ENCODE results near the gene ADAM12. TPM values are rescaled to one million over a fixed set of nuclear protein-coding genes. Genes with fewer than 3 reads are reported as not detected.

The ADAM12 gene
- total RNA-seq, 1 experiment from 2014 or later, result 0.24 TPM

GRCh38 chr10:126123466-126123865 is 264.8 kb downstream of the ADAM12 start:
- Histone ChIP-seq H3K79me2 (ENCODE audit: insufficient read depth, low read length) (no peaks in the 10 kb centered on the region), H3K4me1 (ENCODE audit: insufficient read depth, low read length) (peaks cover 5% of the 10 kb centered on the region; the same call in 1 of the 2 replicates), H4K5ac (ENCODE audit: insufficient read length, low read depth, low read length) (no peak overlapping the region), H2AFZ (ENCODE audit: low read length) (no peak overlapping the region), H4K20me1 (ENCODE audit: control insufficient read depth, insufficient read depth, insufficient read length) (no peaks in the 10 kb centered on the region), H3K14ac (ENCODE audit: insufficient read depth, low read length) (peak overlapping the region; percentile 40; the same call in 1 of the 2 replicates), H2BK20ac (ENCODE audit: low read depth, low read length, poor library complexity, severe bottlenecking) (no peak overlapping the region), H2BK12ac (ENCODE audit: insufficient read length, low read depth, low read length) (no peak overlapping the region), H3K27me3 (ENCODE audit: insufficient read depth, low read length) (no peaks in the 10 kb centered on the region), H4K91ac (ENCODE audit: insufficient read length, low read depth, low read length) (no peak overlapping the region), H3K9ac (ENCODE audit: extremely low read depth, insufficient read length, low read length) (no peak overlapping the region), H3K79me1 (ENCODE audit: insufficient read depth, low read depth, low read length, poor library complexity, severe bottlenecking) (no peaks in the 10 kb centered on the region), H3K56ac (ENCODE audit: insufficient read length, low read depth, low read length) (no peak overlapping the region), H3K23me2 (ENCODE audit: insufficient read length, low read depth, low read length, poor library complexity, severe bottlenecking) (peaks cover 3% of the 10 kb centered on the region), H4K8ac (replicated peaks; ENCODE audit: insufficient read length, low read depth, low read length) (no peak overlapping the region), H3K4ac (ENCODE audit: low read depth, low read length) (no peak overlapping the region), H3K9me3 (ENCODE audit: control insufficient read depth, low read depth, low read length) (no peaks in the 10 kb centered on the region), H3T11ph (ENCODE audit: low read length) (no peak overlapping the region), H2AK5ac (ENCODE audit: insufficient read length, low read length) (no peak overlapping the region), H3K27ac (ENCODE audit: insufficient read length, low read depth, low read length) (no peak overlapping the region), H2BK5ac (ENCODE audit: insufficient read length, low read length) (no peak overlapping the region), H2BK15ac (ENCODE audit: low read depth, low read length) (no peak overlapping the region; the same call in 1 of the 2 replicates), H2BK120ac (ENCODE audit: low read depth, low read length, poor library complexity, severe bottlenecking) (no peak overlapping the region), H3K18ac (ENCODE audit: insufficient read length, low read depth, low read length) (no peak overlapping the region), H3K4me2 (ENCODE audit: insufficient read depth, insufficient read length, low read length) (peak overlapping the region; percentile 44), H3K23ac (ENCODE audit: insufficient read length, low read depth, low read length) (no peak overlapping the region)
- H3K27ac Mint-ChIP-seq, result peak overlapping the region in 1 of 3 experiments; percentile 69; a peak in 3 of 7 replicates
- no peak for TF ChIP-seq CTCF (conservative IDR thresholded peaks at IDR 0.05)
- peak; percentile 43 for DNase-seq
- H3K36me3 Mint-ChIP-seq (ENCODE audit: insufficient read depth in 1 of 3, low read depth in 3 of 3), result no peaks in the 10 kb centered on the region; a peak in 1 of 7 replicates
- H3K27me3 Mint-ChIP-seq (ENCODE audit: low read depth), result peaks cover 13% of the 10 kb centered on the region
- peak overlapping the region; percentile 17 to 65; a peak in 3 of 5 replicates for H3K4me3 Mint-ChIP-seq
- H3K9me3 Mint-ChIP-seq, result peaks cover 0 to 4% of the 10 kb centered on the region in 2 experiments; a peak in 3 of 5 replicates
- H3K4me1 Mint-ChIP-seq, result peaks cover 19% of the 10 kb centered on the region in 2 experiments
- WGBS (ENCODE audit: extremely low coverage, insufficient read length, low lambda C conversion rate), result no CpG with 5 or more reads among the region's 10 CpGs

Measured in H9 (cell line).